Ovary (tissue), 3 donors: Measurements from ENCODE around the gene PROK2.

Source experiments
- CTCF ChIP-seq, 3 donors: fragments of 450-650 bp in 2 of 3; fragments of 200-600 bp in 1 of 3; IDR thresholded peaks; one replicate each; pipeline versions ENCODE4 v1.5.1 to v1.8.0; 2016 to 2022; ENCODE audit warnings: antibody characterized with exemption in 3 of 3, mild to moderate bottlenecking in 1 of 3
- EP300 ChIP-seq: sonication (generic); formaldehyde crosslinking; IDR thresholded peaks from one replicate; pipeline ENCODE4 v1.6.1; 2017; ENCODE audit warnings: antibody characterized with exemption
- POLR2A ChIP-seq: fragments of 450-650 bp; IDR thresholded peaks from one replicate; pipeline ENCODE4 v1.6.1; 2017; ENCODE audit warnings: antibody characterized with exemption, mild to moderate bottlenecking, moderate library complexity
- donor health status: DM: no; HTN: no; CAD: no.

GRCh38 chr3:71771126-71771525 is 13.8 kb downstream of the PROK2 start:
- TF ChIP-seq CTCF (IDR thresholded peaks at IDR 0.05) (no peak), POLR2A (no peak), EP300 (no peak)
